IMR-90 (cell line): ENCODE measurements around the gene KIF25. TPM values are rescaled to one million over a fixed set of nuclear protein-coding genes. Genes with fewer than 3 reads are reported as not detected.
"Not testable (repeated sequence)": the region's sequence is repeated elsewhere in the genome, so short reads cannot be mapped to it uniquely, and the experiment has no call there.

ENCODE experiments used
- ATAC-seq: fragments of 200-7000 bp; cut with Tn5 transposase; 2 replicates; pipeline ENCODE4 v1.9.1; 2020; ENCODE audit warnings: low read depth, mild to moderate bottlenecking, moderate library complexity
- BruUV-seq: library from RNA; stranded (reverse); fragments of 400-500 nt; replicated peaks from 2 replicates; lab custom pipeline; 2021; lab: Mats Ljungman, UMichigan
- CTCF ChIA-PET: fragments of 300-600 bp; formaldehyde crosslinking; extraction: SDS; loops from one replicate; lab custom pipeline; 2021; ENCODE audit warnings: antibody characterized with exemption; lab: Yijun Ruan, JAX
- POLR2A ChIA-PET: fragments of 300-600 bp; sonication (Branson Sonifier 250); formaldehyde crosslinking; loops from one replicate; lab custom pipeline; 2022; ENCODE audit warnings: antibody characterized with exemption; ENCODE audit not compliant: unreplicated experiment; lab: Charles Lee
- DNase-seq: peaks from one replicate; pipeline ENCODE4 v3.0.0; 2013
- H2AFZ ChIP-seq: replicated peaks from 2 replicates; pipeline ENCODE3; 2013; ENCODE audit warnings: low read length, mild to moderate bottlenecking; ENCODE audit not compliant: poor library complexity
- H2AK5ac ChIP-seq: 2 replicates; pipeline ENCODE4 v1.6.1; 2013; ENCODE audit warnings: low read depth, low read length, inconsistent platforms
- H2AK9ac ChIP-seq: replicated peaks from 2 replicates; pipeline ENCODE3; 2013; ENCODE audit warnings: mild to moderate bottlenecking, low read depth, low read length, moderate library complexity; ENCODE audit not compliant: poor library complexity
- H2BK120ac ChIP-seq: 2 replicates; pipeline ENCODE4 v1.6.1; 2013; ENCODE audit warnings: low read depth, low read length, inconsistent platforms
- H2BK15ac ChIP-seq: 3 replicates; pipeline ENCODE4 v1.6.1; 2013; ENCODE audit warnings: low read depth, low read length, inconsistent platforms
- H2BK20ac ChIP-seq: 2 replicates; pipeline ENCODE4 v1.6.1; 2013; ENCODE audit warnings: low read depth, mild to moderate bottlenecking, inconsistent platforms, low read length, moderate library complexity
- H2BK5ac ChIP-seq: 2 replicates; pipeline ENCODE4 v1.6.1; 2013; ENCODE audit warnings: mild to moderate bottlenecking, low read depth, low read length, inconsistent platforms; ENCODE audit not compliant: poor library complexity, severe bottlenecking
- H3K14ac ChIP-seq: replicated peaks from 2 replicates; pipeline ENCODE4 v1.6.1; 2013; ENCODE audit warnings: low read depth, low read length, inconsistent platforms
- H3K18ac ChIP-seq: 2 replicates; pipeline ENCODE4 v1.6.1; 2013; ENCODE audit warnings: low read depth, low read length, control low read depth
- H3K23ac ChIP-seq: 2 replicates; pipeline ENCODE4 v1.6.1; 2013; ENCODE audit warnings: low read depth, low read length, inconsistent platforms
- H3K27ac ChIP-seq: 2 replicates; pipeline ENCODE4 v1.5.1; 2013; ENCODE audit warnings: mild to moderate bottlenecking, control low read depth, low read length; ENCODE audit not compliant: insufficient read depth
- H3K27me3 ChIP-seq: 2 replicates; pipeline ENCODE4 v1.6.1; 2013; ENCODE audit warnings: low read length; ENCODE audit not compliant: control insufficient read depth, insufficient read depth
- H3K36me3 ChIP-seq: 2 replicates; pipeline ENCODE4 v1.6.1; 2013; ENCODE audit warnings: low read length, mixed read lengths; ENCODE audit not compliant: control insufficient read depth, insufficient read depth
- H3K4ac ChIP-seq: 2 replicates; pipeline ENCODE4 v1.6.1; 2013; ENCODE audit warnings: low read depth, low read length, inconsistent platforms
- H3K4me1 ChIP-seq: 2 replicates; pipeline ENCODE4 v1.6.1; 2013; ENCODE audit warnings: low read length, mixed read lengths; ENCODE audit not compliant: control insufficient read depth, insufficient read depth
- H3K4me2 ChIP-seq: 2 replicates; pipeline ENCODE4 v1.6.1; 2013; ENCODE audit warnings: low read depth, mild to moderate bottlenecking, control low read depth, low read length, moderate library complexity
- H3K4me3 ChIP-seq: 2 replicates; pipeline ENCODE4 v1.5.1; 2013; ENCODE audit warnings: low read depth, mild to moderate bottlenecking, control low read depth, low read length, moderate library complexity; ENCODE audit not compliant: insufficient read depth
- H3K56ac ChIP-seq: 2 replicates; pipeline ENCODE4 v1.6.1; 2013; ENCODE audit warnings: low read length, inconsistent platforms; ENCODE audit not compliant: insufficient read depth; ENCODE audit errors: extremely low read depth
- H3K79me1 ChIP-seq, 2 experiments: 2 replicates each; pipeline ENCODE4 v1.6.1; 2013; ENCODE audit warnings: low read length in 2 of 2, inconsistent platforms in 1 of 2, low read depth in 1 of 2
- H3K9ac ChIP-seq: 2 replicates; pipeline ENCODE4 v1.6.1; 2013; ENCODE audit warnings: low read depth, low read length, control low read depth
- H3K9me1 ChIP-seq: 2 replicates; pipeline ENCODE4 v1.6.1; 2013; ENCODE audit warnings: low read length, inconsistent platforms; ENCODE audit not compliant: insufficient read depth
- H3K9me3 ChIP-seq: 2 replicates; pipeline ENCODE4 v1.6.1; 2013; ENCODE audit warnings: low read length; ENCODE audit not compliant: control insufficient read depth, insufficient read depth
- H4K20me1 ChIP-seq: 2 replicates; pipeline ENCODE4 v1.6.1; 2013; ENCODE audit warnings: low read length, inconsistent platforms; ENCODE audit not compliant: insufficient read depth
- H4K5ac ChIP-seq: 2 replicates; pipeline ENCODE4 v1.6.1; 2013; ENCODE audit warnings: mild to moderate bottlenecking, low read depth, low read length, control low read depth
- H4K8ac ChIP-seq, 2 experiments: 2 replicates each; pipeline ENCODE4 v1.6.1; 2013; ENCODE audit warnings: low read depth in 2 of 2, low read length in 2 of 2, control low read depth in 1 of 2, inconsistent platforms in 1 of 2
- H4K91ac ChIP-seq: 2 replicates; pipeline ENCODE4 v1.6.1; 2013; ENCODE audit warnings: low read depth, low read length, inconsistent platforms; ENCODE audit not compliant: insufficient read depth
- WGBS, 2 experiments: methylation state at CpG; one replicate each; pipeline versions ENCODE4 v1.1.5 to v1.1.7; 2013; ENCODE audit warnings: missing lambda C conversion rate in 2 of 2; ENCODE audit not compliant: insufficient read length in 1 of 2; ENCODE audit errors: extremely low coverage in 2 of 2; 5-methylcytosine and 5-hydroxymethylcytosine counted together
- dilution Hi-C: fragments of 300-500 bp; cut with HindIII; formaldehyde crosslinking; loops from one replicate; pipeline ENCODE4 v1.14.3; 2018; ENCODE audit warnings: low sequenced_read_pairs; ENCODE audit not compliant: unreplicated experiment
- in situ Hi-C: fragments of 300-500 bp; cut with MboI; formaldehyde crosslinking; loops from 3 replicates; pipeline ENCODE4 v1.14.3; 2019; ENCODE audit warnings: low sequenced_read_pairs, inconsistent platforms, mixed read lengths
- intact Hi-C: fragments of 100-400 bp; cut with micrococcal nuclease; formaldehyde crosslinking; loops from 2 replicates; pipeline ENCODE4 v1.10.0; 2022
- polyA plus RNA-seq, 3 experiments: library from polyadenylated mRNA; depleted of rRNA; stranded (reverse); fragments of >200 nt; gene quantifications; 2 replicates each; pipeline ENCODE4 v1.2.3, GENCODE V29; 2012; ENCODE audit warnings: low replicate concordance in 1 of 3
- total RNA-seq: library from RNA; depleted of rRNA; stranded (reverse); fragments of >200 nt; gene quantifications from 2 replicates; pipeline ENCODE4 v1.2.3, GENCODE V29; 2012

The KIF25 gene
- total and polyA plus RNA-seq, 2 of the 4 experiments (the other 2 are of a cell fraction), result not detected

DNA sequence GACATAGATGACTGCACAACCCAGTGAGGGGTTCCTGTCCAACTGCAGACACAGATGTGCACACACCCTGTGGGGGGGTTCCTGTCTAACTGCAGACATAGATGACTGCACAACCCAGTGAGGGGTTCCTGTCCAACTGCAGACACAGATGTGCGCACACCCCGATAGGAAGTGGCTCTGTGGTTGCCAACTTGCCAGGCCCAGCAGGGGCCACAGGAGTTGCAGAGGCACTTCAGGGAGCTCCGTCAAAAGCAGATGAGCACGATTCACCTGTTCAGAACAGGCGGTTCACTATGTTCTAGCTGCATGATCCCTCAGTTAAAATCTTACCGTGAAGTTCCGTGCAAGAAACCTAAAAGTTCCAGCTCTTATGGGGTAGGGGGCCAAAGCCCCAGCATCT is 79.9 kb downstream of the KIF25 start:
- CTCF ChIA-PET, dilution Hi-C loops: not testable (repeated sequence)

More for the DNA sequence above, 79.9 kb downstream of the KIF25 start:
- H3K4me2 ChIP-seq, H4K20me1 ChIP-seq, H2AK5ac ChIP-seq, H3K56ac ChIP-seq, H3K18ac ChIP-seq, H3K4me1 ChIP-seq, H2AFZ ChIP-seq, H3K23ac ChIP-seq, H4K91ac ChIP-seq, H3K9me1 ChIP-seq, H2BK15ac ChIP-seq, POLR2A ChIA-PET, H2AK9ac ChIP-seq, H3K79me1 ChIP-seq, H2BK5ac ChIP-seq, H4K8ac ChIP-seq, H2BK20ac ChIP-seq, H4K5ac ChIP-seq, DNase-seq, H2BK120ac ChIP-seq, H3K4ac ChIP-seq, H3K27ac ChIP-seq, H3K27me3 ChIP-seq, H3K9ac ChIP-seq, ATAC-seq, H3K9me3 ChIP-seq, in situ Hi-C loops, H3K36me3 ChIP-seq, BruUV-seq, H3K4me3 ChIP-seq, intact Hi-C loops, H3K14ac ChIP-seq: not testable (repeated sequence)
- 92% methylated on average over 3 of the region's 7 CpGs; no CpG with 5 or more reads in 1 of the 2 experiments for WGBS, 2 experiments
